AG09319 (cell line): ENCODE measurements around the gene CYP2F1.
A peak's percentile ranks its signal among the peaks of the same experiment; 100 is the strongest.
"Not testable (repeated sequence)": the region's sequence is repeated elsewhere in the genome, so short reads cannot be mapped to it uniquely, and the experiment has no call there.

Source experiments
- DNase-seq: peaks from one replicate; pipeline ENCODE4 v3.0.0-alpha.2; 2010; ENCODE audit warnings: low read depth; ENCODE audit errors: extremely low read depth
- CTCF ChIP-seq: IDR thresholded peaks from 2 replicates; pipeline ENCODE4 v1.5.1; 2011; ENCODE audit warnings: low read depth, mild to moderate bottlenecking, inconsistent platforms, low read length, moderate library complexity

The CYP2F1 gene

GRCh38 chr19:41131186-41131585 is 17.0 kb downstream of the CYP2F1 start:
- DNase-seq: no peak

GRCh38 chr19:41133260-41133659 is 19.0 kb downstream of the CYP2F1 start:
- TF ChIP-seq CTCF: no peak
- no peak for DNase-seq

More at GRCh38 chr19:41131186-41131585, 17.0 kb downstream of the CYP2F1 start:
- TF ChIP-seq CTCF: no peak

GRCh38 chr19:41134616-41135015 is 20.4 kb downstream of the CYP2F1 start:
- TF ChIP-seq CTCF: no peak

DNA sequence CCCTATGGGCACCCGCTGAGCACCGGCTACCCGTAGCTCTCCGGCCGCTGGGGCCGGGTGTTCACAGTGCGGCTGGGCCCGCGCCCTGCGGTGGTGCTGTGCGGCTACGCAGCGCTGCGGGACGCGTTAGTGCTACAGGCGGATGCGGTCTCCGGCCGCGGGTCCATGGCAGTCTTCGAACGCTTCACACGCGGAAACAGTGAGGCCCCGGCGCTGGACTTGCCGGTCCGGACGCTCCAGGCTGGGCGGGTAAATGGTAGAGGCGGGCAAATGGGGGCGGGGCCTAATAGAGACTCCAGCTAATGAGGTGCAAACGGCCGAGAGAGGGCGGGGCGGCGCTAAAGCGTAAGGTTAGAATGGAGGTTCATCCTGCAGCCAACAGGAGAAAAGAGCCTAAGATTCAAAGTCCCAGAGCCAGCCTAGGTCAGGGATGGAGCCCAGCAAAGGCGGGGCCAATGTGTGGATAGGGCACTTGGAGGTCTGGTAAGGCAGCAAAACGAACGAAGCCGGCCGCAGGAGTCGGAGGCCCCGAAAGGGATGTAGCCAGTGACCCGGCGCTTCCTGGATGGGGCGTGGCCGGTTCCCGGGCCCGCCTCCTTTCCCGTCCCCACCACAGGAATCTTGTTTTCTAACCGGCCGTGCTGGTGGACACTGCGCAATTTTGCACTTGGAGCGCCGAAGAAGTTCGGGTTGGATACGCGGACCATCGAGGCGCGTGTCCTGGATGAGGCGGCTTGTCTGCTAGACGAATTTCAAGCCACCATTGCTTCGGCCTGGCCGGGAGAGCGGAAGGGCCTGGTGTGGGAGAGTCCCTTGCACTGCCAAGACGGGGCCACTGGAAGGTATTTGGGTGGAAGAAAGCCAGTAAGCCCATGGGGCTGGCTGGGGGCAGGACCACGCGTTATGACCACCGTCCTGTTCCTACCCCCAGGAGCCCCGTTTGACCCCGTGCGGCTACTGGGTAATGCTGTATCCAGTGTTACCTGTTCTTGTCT is 21.5 kb downstream of the CYP2F1 start:
- DNase-seq: not testable (repeated sequence)

More at GRCh38 chr19:41134616-41135015, 20.4 kb downstream of the CYP2F1 start:
- DNase-seq: no peak

DNA sequence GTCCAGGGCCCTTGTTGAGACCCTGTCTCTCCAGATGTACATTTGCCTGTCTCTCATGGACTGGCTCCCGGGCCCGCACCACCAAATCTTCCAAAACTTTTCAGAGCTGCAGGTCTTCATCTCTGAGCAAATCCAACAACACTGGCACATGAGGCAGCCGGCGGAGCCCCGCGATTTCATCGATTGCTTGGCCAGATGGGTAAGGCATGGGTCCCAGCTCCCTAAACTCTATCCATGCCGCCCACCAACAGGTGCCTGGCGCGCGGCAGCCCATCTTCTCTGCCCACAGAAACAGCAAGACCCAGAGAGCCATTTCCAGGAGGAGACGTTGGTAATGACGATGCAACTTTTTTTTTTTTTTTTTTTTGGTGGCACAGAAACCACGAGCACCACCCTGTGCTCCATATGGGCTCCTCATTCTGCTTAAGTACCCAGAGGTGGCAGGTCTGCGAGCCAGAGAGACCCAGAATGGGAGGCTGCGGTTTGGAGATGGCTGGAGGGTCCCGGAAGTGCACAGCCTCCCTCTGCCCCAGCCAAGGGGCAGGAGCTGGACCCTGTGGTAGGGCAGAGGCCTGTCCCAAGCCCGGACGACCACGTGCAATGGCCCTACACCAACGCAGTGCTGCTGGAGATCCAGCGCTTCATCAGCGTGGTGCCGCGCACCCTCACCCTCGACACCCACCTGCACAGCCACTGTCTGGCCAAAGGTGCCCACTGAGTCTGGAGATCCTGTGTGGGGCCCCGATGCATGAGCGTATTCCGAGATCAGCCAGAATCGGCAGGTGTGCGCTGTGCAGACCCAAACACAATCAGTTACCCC is 22.6 kb downstream of the CYP2F1 start:
- no peak for TF ChIP-seq CTCF
- no peak for DNase-seq

DNA sequence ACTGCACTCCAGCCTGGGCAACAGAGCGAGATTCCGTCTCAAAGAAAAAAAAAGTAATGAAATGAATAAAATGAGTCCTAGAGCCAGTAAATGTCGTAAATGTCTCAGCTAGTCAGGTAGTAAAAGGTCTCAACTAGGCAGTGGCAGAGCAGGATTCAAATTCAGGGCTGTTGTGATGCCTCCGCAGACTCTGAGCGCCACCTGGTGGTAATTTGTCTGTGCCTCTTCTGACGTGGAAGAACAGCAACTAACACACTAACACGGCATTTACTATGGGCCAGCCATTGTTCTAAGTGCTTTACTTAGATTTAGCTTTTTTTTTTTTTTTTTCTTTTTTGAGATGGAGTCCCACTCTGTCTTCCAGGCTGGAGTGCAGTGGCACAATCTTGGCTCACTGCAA is 30.2 kb downstream of the CYP2F1 start:
- DNase-seq: peak; percentile 58
- peak; percentile 84 for TF ChIP-seq CTCF

DNA sequence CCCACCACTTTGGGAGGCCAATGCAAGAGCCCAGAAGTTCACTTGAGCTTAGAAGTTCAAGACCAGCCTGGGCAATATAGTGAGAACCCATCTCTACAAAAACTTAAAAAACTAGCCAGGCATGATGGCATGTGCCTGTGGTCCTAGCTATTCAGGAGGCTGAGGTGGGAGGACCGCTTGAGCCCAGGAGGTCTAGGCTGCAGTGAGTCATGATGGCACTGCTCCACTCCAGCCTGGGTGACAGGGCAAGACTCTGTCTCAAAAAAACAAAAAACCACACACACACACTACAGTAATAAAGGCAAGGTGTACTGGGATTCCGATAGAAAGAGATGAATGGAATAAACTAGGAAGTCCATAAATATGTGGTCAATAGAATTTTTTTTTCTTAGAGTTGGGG is 35.6 kb downstream of the CYP2F1 start:
- TF ChIP-seq CTCF: no peak
- no peak for DNase-seq

GRCh38 chr19:41150986-41151385 is 36.8 kb downstream of the CYP2F1 start:
- DNase-seq: not testable (repeated sequence)
